ENCODE data around the gene CDH6.

The CDH6 gene

DNA sequence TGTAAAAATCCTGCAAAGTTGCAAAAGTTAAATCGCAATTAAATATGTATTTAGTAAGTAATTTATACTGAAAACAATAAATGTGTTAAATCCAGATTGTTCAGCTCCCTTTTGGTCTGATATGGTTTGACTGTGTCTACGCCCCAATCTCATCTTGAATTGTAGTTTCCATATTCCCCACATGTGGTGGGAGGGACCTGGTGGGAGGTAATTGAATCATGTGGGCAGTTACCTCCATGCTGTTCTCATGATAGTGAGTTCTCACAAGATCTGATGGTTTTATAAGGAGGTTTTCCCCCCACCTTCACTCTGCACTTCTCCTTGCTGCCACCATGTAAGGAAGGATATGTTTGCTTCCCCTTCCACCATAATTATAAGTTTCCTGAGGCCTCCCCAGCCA, 140.0 kb downstream of the CDH6 start:
- Histone ChIP-seq H2AFZ (ENCODE audit: low read length) (no peak overlapping the region; the same call in 1 of the 2 replicates), H3K9ac (ENCODE audit: low read depth, low read length, poor library complexity, severe bottlenecking) (no peak overlapping the region), H3K36me3 (ENCODE audit: insufficient read depth, low read length) (no peaks in the 10 kb centered on the region), H3K9me3 (ENCODE audit: insufficient read depth, low read depth, low read length) (no peaks in the 10 kb centered on the region), H3K4me2 (ENCODE audit: low read depth, low read length, poor library complexity, severe bottlenecking) (no peak overlapping the region), H3K79me2 (ENCODE audit: insufficient read depth, low read length) (no peaks in the 10 kb centered on the region), H3K9me2 (replicated peaks; ENCODE audit: low read depth, low read length) (no peaks in the 10 kb centered on the region), H3K4me1 (ENCODE audit: insufficient read depth, low read length, poor library complexity, severe bottlenecking) (peaks cover 20% of the 10 kb centered on the region), H3F3A (ENCODE audit: low read depth) (no peaks in the 10 kb centered on the region), H4K20me1 (ENCODE audit: insufficient read depth, low read length, poor library complexity, severe bottlenecking) (no peaks in the 10 kb centered on the region), H3K27me3 (ENCODE audit: insufficient read depth, low read length, poor library complexity, severe bottlenecking) (no peaks in the 10 kb centered on the region), H3K4me3 (ENCODE audit: low read length, poor library complexity, severe bottlenecking) (no peak overlapping the region)
- TF ChIP-seq EZH2phosphoT487 (IDR thresholded peaks at IDR 0.05; ENCODE audit: borderline replicate concordance), result no peak
- TF ChIP-seq, protein P1, sequence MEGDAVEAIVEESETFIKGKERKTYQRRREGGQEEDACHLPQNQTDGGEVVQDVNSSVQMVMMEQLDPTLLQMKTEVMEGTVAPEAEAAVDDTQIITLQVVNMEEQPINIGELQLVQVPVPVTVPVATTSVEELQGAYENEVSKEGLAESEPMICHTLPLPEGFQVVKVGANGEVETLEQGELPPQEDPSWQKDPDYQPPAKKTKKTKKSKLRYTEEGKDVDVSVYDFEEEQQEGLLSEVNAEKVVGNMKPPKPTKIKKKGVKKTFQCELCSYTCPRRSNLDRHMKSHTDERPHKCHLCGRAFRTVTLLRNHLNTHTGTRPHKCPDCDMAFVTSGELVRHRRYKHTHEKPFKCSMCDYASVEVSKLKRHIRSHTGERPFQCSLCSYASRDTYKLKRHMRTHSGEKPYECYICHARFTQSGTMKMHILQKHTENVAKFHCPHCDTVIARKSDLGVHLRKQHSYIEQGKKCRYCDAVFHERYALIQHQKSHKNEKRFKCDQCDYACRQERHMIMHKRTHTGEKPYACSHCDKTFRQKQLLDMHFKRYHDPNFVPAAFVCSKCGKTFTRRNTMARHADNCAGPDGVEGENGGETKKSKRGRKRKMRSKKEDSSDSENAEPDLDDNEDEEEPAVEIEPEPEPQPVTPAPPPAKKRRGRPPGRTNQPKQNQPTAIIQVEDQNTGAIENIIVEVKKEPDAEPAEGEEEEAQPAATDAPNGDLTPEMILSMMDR (conservative IDR thresholded peaks at IDR 0.05; ENCODE audit: low read length), result no peak

DNA sequence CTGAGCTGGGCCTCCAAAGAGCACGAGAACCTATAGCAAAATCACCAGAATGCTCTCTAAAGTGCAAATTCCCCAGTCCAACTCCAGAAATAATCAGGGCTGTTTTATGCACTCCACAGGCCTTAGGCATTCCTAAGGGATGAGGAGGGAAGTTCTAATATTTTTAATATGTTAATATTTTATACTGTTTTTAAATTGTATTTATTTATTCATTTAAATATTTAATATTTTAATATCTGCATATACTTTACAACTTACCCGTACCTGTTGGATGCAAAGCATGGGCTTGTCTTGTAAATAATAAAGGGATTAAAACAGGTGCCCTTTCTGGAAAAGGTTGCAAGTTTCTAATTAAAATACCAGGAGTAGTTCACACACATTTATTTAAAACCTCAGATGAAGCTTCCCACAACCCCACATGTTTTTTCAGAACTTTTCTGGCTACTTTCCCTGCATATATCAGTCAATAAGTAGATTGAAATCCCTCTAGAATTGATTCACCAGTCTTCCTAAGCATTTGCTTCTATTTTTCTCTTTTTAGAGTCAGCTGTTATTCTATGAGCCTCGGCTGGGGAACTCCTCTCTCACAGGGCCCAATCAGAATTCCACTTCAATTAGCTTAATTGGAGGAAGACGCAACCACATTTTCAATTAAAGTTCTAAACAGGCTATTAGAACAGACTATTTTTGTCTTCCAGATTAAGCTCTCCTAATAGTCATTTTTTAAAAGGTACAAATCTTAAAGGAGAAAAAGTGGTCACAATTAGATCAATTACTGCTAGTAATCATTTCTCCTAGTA, 140.8 kb downstream of the CDH6 start:
- TF ChIP-seq EZH2phosphoT487 (IDR thresholded peaks at IDR 0.05; ENCODE audit: borderline replicate concordance), result no peak
- Histone ChIP-seq H2AFZ (ENCODE audit: low read length) (peak overlapping the region; percentile 30; the same call in 1 of the 2 replicates), H3K9ac (ENCODE audit: low read depth, low read length, poor library complexity, severe bottlenecking) (no peak overlapping the region), H4K20me1 (ENCODE audit: insufficient read depth, low read length, poor library complexity, severe bottlenecking) (no peaks in the 10 kb centered on the region), H3K9me2 (replicated peaks; ENCODE audit: low read depth, low read length) (no peaks in the 10 kb centered on the region), H3K4me3 (ENCODE audit: low read length, poor library complexity, severe bottlenecking) (no peak overlapping the region), H3K79me2 (ENCODE audit: insufficient read depth, low read length) (no peaks in the 10 kb centered on the region), H3K27me3 (ENCODE audit: insufficient read depth, low read length, poor library complexity, severe bottlenecking) (no peaks in the 10 kb centered on the region), H3K9me3 (ENCODE audit: insufficient read depth, low read depth, low read length) (no peaks in the 10 kb centered on the region), H3F3A (ENCODE audit: low read depth) (no peaks in the 10 kb centered on the region), H3K4me1 (ENCODE audit: insufficient read depth, low read length, poor library complexity, severe bottlenecking) (peaks cover 20% of the 10 kb centered on the region), H3K4me2 (ENCODE audit: low read depth, low read length, poor library complexity, severe bottlenecking) (no peak overlapping the region), H3K36me3 (ENCODE audit: insufficient read depth, low read length) (no peaks in the 10 kb centered on the region)

DNA sequence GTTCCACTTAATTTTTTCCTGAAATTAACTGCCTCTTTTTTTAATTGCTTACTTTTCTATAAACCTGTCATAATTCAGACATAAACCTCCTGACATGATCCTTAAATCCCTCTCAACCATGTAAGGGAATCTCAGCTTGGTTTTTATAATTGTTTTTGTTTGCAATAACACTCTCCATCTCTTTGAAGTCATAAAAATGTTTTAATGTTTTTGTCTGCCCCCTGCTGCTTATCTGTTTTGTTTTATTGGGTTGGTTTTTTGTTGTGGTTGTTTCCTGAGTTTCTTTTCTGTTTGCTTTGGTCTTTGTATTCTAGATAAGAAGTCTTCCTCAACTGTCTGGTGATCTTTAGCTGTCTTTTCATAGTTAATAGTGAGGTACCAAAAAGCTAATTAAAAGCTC, 142.0 kb downstream of the CDH6 start:
- H3K9ac ChIP-seq (ENCODE audit: low read depth, low read length, poor library complexity, severe bottlenecking), result no peak overlapping the region

More for the DNA sequence above, 142.0 kb downstream of the CDH6 start:
- H3K9me3 ChIP-seq (ENCODE audit: insufficient read depth, low read depth, low read length), result no peaks in the 10 kb centered on the region
- peak overlapping the region; percentile 18 for H3K4me2 ChIP-seq (ENCODE audit: low read depth, low read length, poor library complexity, severe bottlenecking)
- no peaks in the 10 kb centered on the region for H3K27me3 ChIP-seq (ENCODE audit: insufficient read depth, low read length, poor library complexity, severe bottlenecking)
- H3K79me2 ChIP-seq (ENCODE audit: insufficient read depth, low read length), result no peaks in the 10 kb centered on the region
- H3K4me1 ChIP-seq (ENCODE audit: insufficient read depth, low read length, poor library complexity, severe bottlenecking), result peaks cover 20% of the 10 kb centered on the region
- H2AFZ ChIP-seq (ENCODE audit: low read length), result no peak overlapping the region
- H3K36me3 ChIP-seq (ENCODE audit: insufficient read depth, low read length), result no peaks in the 10 kb centered on the region
- H4K20me1 ChIP-seq (ENCODE audit: insufficient read depth, low read length, poor library complexity, severe bottlenecking), result no peaks in the 10 kb centered on the region
- H3F3A ChIP-seq (ENCODE audit: low read depth), result no peaks in the 10 kb centered on the region
- no peak for TF ChIP-seq EZH2phosphoT487 (IDR thresholded peaks at IDR 0.05; ENCODE audit: borderline replicate concordance)
- TF ChIP-seq, protein P1 (conservative IDR thresholded peaks at IDR 0.05; ENCODE audit: low read length), result no peak
- no peak overlapping the region for H3K4me3 ChIP-seq (ENCODE audit: low read length, poor library complexity, severe bottlenecking)
- no peaks in the 10 kb centered on the region for H3K9me2 ChIP-seq (replicated peaks; ENCODE audit: low read depth, low read length)

Data from Loucy (cell line).